Motor neuron (in vitro differentiated cells): ENCODE measurements around the gene STKLD1. TPM values are rescaled to one million over a fixed set of nuclear protein-coding genes. Genes with fewer than 3 reads are reported as not detected.
"Not testable (repeated sequence)": the region's sequence is repeated elsewhere in the genome, so short reads cannot be mapped to it uniquely, and the experiment has no call there.

ENCODE experiments used
- ATAC-seq, 8 experiments: fragments of 200-7000 bp; cut with Tn5 transposase; replicated peaks in 6 of 8; 2 replicates each; pipeline ENCODE4 v1.8.0; 2021; ENCODE audit warnings: mild to moderate bottlenecking in 8 of 8, moderate library complexity in 8 of 8
- H3K27ac ChIP-seq, 2 donors: fragments of 250-450 bp; sonication (Bioruptor Pico); 2 replicates each; pipeline ENCODE4 v1.9.0; 2021; ENCODE audit warnings: antibody characterized with exemption in 2 of 2, mild to moderate bottlenecking in 2 of 2, moderate library complexity in 1 of 2
- H3K4me1 ChIP-seq, 2 donors: fragments of 250-450 bp; sonication (Bioruptor Pico); replicated peaks in 1 of 2; 2 replicates each; pipeline ENCODE4 v1.6.1; 2021; ENCODE audit warnings: antibody characterized with exemption in 2 of 2, mild to moderate bottlenecking in 2 of 2, moderate library complexity in 1 of 2
- H3K4me3 ChIP-seq, 5 donors: fragments of 250-450 bp; sonication (Bioruptor Pico); 2 replicates each; pipeline ENCODE4 v1.9.0; 2021; ENCODE audit warnings: antibody characterized with exemption in 5 of 5, mild to moderate bottlenecking in 5 of 5, moderate library complexity in 4 of 5
- WGBS, 10 experiments: fragments of 450-650 bp; shearing (Covaris generic); methylation state at CpG; one replicate each; pipeline ENCODE4 v1.0.0; 2022; 5-methylcytosine and 5-hydroxymethylcytosine counted together
- in situ Hi-C, 9 experiments: fragments of 400-800 bp; cut with MboI; loops; one replicate each; pipeline ENCODE4 v1.15.0; 2021; ENCODE audit warnings: low sequenced_read_pairs in 9 of 9, low pct_unique_long_range_greater_than_20kb in 2 of 9; ENCODE audit not compliant: unreplicated experiment in 9 of 9
- total RNA-seq, 8 experiments: library from RNA; unstranded; fragments of 300-600 nt; gene quantifications; 2 replicates each; pipeline versions ENCODE4 v1.2.3 to v1.2.4, GENCODE V29; 2022

Gene STKLD1
- total RNA-seq, 8 experiments from 2014 or later, result 1.1 to 6.1 (median 3.1) TPM

DNA sequence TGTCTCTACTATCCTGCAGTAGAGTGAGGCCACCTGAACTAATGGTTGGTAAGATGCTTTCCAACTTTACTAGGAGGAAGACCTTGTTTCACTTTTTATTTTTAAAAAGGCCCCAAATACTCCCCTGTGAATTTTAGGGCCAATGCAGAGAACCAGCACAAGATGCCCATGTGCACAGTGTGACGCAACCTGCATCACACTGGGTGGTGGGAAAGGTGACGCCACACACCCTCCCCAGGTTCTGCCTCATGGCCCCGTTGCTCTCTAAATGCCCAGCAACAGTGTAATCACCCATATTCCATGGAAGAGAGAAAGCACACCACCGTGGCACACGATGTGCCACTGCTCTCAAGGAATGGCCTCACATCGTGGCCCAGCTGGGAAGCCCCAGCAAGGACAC lies 6.7 kb upstream of the STKLD1 start:
- no peak for ATAC-seq
- Histone ChIP-seq H3K4me3 (no peak overlapping the region), H3K27ac (no peak overlapping the region), H3K4me1 (peaks cover 5 to 8% of the 10 kb centered on the region in 2 donors)
- 60 to 100% (median 95%) methylated on average over 1 to 4 of the region's 6 CpGs; no CpG with 5 or more reads in 4 of the 10 experiments for WGBS, 10 experiments
- in situ Hi-C loops, result loop anchor here in 1 of 9 experiments (10.0 kb wide), 1 partner anchor 115 kb away; no protein-coding TSS in a partner anchor

GRCh38 chr9:133369933-133370332 lies 6.2 kb upstream of the STKLD1 start:
- ATAC-seq, result no peak
- peaks cover 9 to 11% of the 10 kb centered on the region in 2 donors for H3K4me1 ChIP-seq
- in situ Hi-C loops, result loop anchor here in 1 of 9 experiments (10.0 kb wide), 1 partner anchor 115 kb away; no protein-coding TSS in a partner anchor
- H3K4me3 ChIP-seq, result no peak overlapping the region
- WGBS, 10 experiments, result 90 to 100% (median 100%) methylated on average over 1 to 6 of the region's 7 CpGs; no CpG with 5 or more reads in 1 of the 10 experiments
- no peak overlapping the region for H3K27ac ChIP-seq

GRCh38 chr9:133370685-133371084 lies 5.5 kb upstream of the STKLD1 start:
- in situ Hi-C loops, result no loop called here
- Histone ChIP-seq H3K4me1 (peaks cover 9 to 11% of the 10 kb centered on the region in 2 donors), H3K4me3 (no peak overlapping the region), H3K27ac (no peak overlapping the region)
- ATAC-seq, result no peak
- 60 to 100% (median 84%) methylated on average over 1 to 5 of the region's 9 CpGs; no CpG with 5 or more reads in 3 of the 10 experiments for WGBS, 10 experiments

DNA sequence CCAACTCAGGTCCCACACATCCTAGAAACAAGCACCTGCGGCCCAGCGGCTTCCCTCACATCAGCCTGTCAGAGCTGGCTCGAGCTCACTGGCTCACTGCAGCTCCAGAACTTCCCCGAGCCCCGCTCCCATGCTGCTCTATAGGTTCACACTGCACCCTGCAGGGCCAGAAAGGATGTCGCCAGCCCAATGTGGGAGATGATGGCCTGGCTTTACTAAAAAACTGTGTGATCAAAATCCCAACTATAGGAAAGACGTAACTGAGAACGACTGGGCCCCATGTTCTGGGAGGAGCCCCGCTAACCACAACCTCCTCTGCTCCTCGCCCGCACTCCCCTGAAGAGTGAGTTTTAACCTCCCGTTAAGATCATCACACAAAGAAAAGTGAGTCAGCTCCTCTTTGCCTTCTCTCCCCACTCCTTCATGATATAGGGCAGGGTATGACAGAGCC lies 4.9 kb upstream of the STKLD1 start:
- no peak overlapping the region for H3K4me3 ChIP-seq
- H3K4me1 ChIP-seq, result peaks cover 9 to 11% of the 10 kb centered on the region in 2 donors
- WGBS, 10 experiments, result 61 to 94% (median 80%) methylated on average over 1 to 5 of the region's 12 CpGs; no CpG with 5 or more reads in 5 of the 10 experiments
- no peak for ATAC-seq
- no peak overlapping the region for H3K27ac ChIP-seq
- in situ Hi-C loops, result no loop called here

- 6 to 97% (median 83%) methylated on average over 2 to 5 of the region's 7 CpGs; no CpG with 5 or more reads in 6 of the 10 experiments for WGBS, 10 experiments
Observed at GRCh38 chr9:133372144-133372543, 4.0 kb upstream of the STKLD1 start.

DNA sequence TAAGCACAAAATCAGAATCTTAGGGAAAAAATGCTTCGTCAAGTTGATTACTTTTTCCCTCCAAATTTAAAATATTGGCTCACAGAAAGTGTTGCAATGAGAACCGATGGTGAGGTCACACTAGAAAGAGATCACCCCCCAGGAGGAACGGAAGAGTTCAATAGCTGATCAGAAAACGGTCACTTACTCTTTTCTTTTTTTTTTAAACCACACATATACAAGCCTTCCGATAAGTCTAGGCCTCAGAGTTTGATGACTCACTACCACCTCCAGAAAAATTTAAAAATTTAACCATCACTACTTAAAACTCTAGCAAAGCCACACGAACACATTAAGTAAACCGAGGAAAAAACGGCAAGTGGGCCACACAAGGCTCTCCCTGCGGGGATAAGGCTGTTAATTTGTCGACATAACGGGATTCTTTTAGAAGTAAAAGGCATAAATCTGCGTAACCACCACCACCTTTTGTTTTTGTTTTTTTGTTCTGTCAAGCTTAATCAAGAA lies 1.5 kb upstream of the STKLD1 start:
- WGBS, 10 experiments, result 1 to 58% (median 20%) methylated on average over 3 to 11 of the region's 12 CpGs
- in situ Hi-C loops, result no loop called here
- Histone ChIP-seq H3K4me1 (peaks cover 9 to 13% of the 10 kb centered on the region in 2 donors), H3K27ac (peak overlapping the region; percentile 94 to 99), H3K4me3 (peak overlapping the region; percentile 79 to 96 (median 86))
- ATAC-seq, result peak in 1 of 8 experiments; percentile 5

More at GRCh38 chr9:133372144-133372543, 4.0 kb upstream of the STKLD1 start:
- Histone ChIP-seq H3K4me3 (no peak overlapping the region), H3K4me1 (peaks cover 9 to 15% of the 10 kb centered on the region in 2 donors), H3K27ac (no peak overlapping the region)
- in situ Hi-C loops, result no loop called here
- ATAC-seq, result no peak

- Histone ChIP-seq H3K4me3 (peak overlapping the region; percentile 79 to 96 (median 86)), H3K27ac (peak overlapping the region; percentile 94 to 99), H3K4me1 (peaks cover 9 to 13% of the 10 kb centered on the region in 2 donors)
- WGBS, 10 experiments, result 0 to 8% (median 3%) methylated on average over 1 to 4 of the region's 39 CpGs; no CpG with 5 or more reads in 6 of the 10 experiments
- peak in 6 of 8 experiments; percentile 0 to 19 (median 0) for ATAC-seq
- in situ Hi-C loops, result no loop called here
Observed at GRCh38 chr9:133375116-133375723, 946 bp upstream of the STKLD1 start.

- ATAC-seq, H3K4me3 ChIP-seq, H3K27ac ChIP-seq, in situ Hi-C loops: not testable (repeated sequence)
- peaks cover 9 to 13% of the 10 kb centered on the region in 2 donors for H3K4me1 ChIP-seq
- WGBS, 10 experiments, result 0 to 98% (median 70%) methylated on average over 1 to 11 of the region's 14 CpGs; no CpG with 5 or more reads in 2 of the 10 experiments
Observed at GRCh38 chr9:133377280-133377679, 1.1 kb downstream of the STKLD1 start.

DNA sequence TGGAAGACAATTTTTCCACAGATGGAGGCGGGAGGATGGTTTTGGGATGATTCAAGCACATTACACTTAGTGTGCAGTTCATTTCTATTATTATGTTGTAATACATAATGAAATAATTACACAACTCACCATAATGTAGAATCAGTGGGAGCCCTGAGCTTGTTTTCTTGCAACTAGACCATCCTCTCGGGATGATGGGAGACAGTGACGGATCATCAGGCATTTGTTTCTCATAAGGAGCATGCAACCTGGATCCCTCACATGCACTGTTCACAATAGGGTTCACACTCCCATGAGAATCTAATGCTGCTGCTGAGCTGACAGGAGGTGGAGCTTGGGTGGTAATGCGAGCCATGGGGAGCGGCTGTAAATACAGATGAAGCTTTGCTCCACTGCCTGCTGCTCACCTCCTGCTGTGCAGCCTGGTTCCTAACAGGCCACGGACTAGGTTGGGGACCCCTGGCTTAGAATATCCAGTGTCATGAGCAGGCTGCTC lies 1.6 kb downstream of the STKLD1 start:
- in situ Hi-C loops, result no loop called here
- peaks cover 9 to 13% of the 10 kb centered on the region in 2 donors for H3K4me1 ChIP-seq
- no peak overlapping the region for H3K4me3 ChIP-seq
- WGBS, 10 experiments, result 0 to 100% (median 54%) methylated on average over 1 to 4 of the region's 6 CpGs; no CpG with 5 or more reads in 2 of the 10 experiments
- peak in 1 of 8 experiments; percentile 2 for ATAC-seq
- H3K27ac ChIP-seq, result no peak overlapping the region

- WGBS, 10 experiments, result 40 to 100% (median 87%) methylated on average over 1 of the region's 1 CpG; no CpG with 5 or more reads in 4 of the 10 experiments
- no peak for ATAC-seq
- Histone ChIP-seq H3K4me3 (no peak overlapping the region), H3K27ac (no peak overlapping the region), H3K4me1 (peaks cover 9 to 13% of the 10 kb centered on the region in 2 donors)
- in situ Hi-C loops, result no loop called here
Observed at GRCh38 chr9:133378408-133378962, 2.3 kb downstream of the STKLD1 start.

DNA sequence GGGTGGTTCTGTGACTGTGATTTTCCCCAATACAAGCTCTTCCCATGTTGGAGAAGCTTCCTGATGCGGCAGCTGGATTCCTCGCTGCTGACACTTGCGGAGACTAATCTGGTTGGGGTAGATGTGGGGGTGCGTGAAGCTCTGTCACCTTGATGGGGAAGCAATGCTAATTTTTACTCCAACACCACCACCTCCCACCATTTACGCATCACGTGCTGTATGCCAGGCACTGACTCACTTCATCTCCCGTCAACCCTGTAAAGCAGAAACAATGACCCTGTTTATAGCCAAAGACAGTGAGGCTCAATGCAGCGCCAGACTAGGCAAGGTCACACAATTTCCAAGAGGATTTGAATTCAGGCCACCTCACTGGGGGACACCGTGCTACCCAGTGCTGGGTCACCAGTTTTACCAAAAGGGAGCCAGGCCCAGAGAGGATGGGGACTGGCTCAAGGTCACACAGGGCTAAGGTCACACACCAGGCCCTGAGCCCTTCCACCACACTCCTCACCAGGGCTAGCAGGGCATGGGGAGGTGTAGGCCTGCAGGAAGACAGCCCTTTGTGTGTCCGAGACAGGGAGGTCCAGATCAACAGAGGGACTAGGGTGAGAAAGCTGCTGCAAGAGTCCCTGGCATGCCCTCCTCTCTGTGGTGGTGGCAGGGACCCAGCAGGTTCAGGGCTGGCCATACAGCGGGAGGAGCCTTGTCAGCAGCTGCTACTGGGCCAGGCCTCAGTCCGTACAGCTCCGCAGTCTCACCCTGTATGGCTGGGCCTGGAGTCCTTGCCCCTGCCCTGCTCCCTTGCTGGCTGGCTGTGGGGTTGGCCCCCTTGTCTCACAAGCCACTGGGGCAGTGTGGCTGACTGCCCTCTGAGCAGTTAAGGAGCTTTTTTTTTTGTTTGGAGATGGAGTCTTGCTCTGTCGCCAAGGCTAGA lies 3.3 kb downstream of the STKLD1 start:
- Histone ChIP-seq H3K27ac (no peak overlapping the region), H3K4me1 (peaks cover 4 to 7% of the 10 kb centered on the region in 2 donors), H3K4me3 (no peak overlapping the region)
- ATAC-seq, result no peak
- 71 to 100% (median 95%) methylated on average over 2 to 5 of the region's 14 CpGs; no CpG with 5 or more reads in 3 of the 10 experiments for WGBS, 10 experiments
- in situ Hi-C loops, result no loop called here

DNA sequence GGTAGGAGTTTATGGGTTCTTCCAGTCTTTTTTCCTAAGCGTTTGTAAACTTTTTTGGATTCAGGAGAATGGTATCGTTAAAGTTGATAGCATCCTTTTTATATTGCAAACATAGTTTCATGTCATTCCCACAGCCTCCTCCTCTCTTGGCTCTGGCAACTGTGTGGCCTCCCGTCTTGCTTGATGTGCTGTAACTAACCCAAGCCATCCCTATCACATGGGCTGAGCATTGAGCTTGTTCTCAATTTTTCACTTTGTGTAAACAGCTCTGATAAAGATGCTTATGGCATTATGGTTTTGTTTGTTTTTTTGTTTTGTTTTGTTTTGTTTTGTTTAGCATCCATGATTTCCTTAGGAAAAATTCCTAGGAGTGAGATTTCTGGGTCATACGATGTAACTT lies 4.6 kb downstream of the STKLD1 start:
- in situ Hi-C loops, result no loop called here
- no peak overlapping the region for H3K4me3 ChIP-seq
- WGBS, 10 experiments, result 55 to 90% (median 73%) methylated on average over 2 to 4 of the region's 4 CpGs
- ATAC-seq, result no peak
- peaks cover 0 to 4% of the 10 kb centered on the region in 2 donors for H3K4me1 ChIP-seq
- no peak overlapping the region for H3K27ac ChIP-seq
